ENCODE data around the gene KAZN. TPM values are rescaled to one million over a fixed set of nuclear protein-coding genes. Genes with fewer than 3 reads are reported as not detected.

Gene KAZN
- total RNA-seq, 1 donor from 2014 or later, result 5.7 TPM

DNA sequence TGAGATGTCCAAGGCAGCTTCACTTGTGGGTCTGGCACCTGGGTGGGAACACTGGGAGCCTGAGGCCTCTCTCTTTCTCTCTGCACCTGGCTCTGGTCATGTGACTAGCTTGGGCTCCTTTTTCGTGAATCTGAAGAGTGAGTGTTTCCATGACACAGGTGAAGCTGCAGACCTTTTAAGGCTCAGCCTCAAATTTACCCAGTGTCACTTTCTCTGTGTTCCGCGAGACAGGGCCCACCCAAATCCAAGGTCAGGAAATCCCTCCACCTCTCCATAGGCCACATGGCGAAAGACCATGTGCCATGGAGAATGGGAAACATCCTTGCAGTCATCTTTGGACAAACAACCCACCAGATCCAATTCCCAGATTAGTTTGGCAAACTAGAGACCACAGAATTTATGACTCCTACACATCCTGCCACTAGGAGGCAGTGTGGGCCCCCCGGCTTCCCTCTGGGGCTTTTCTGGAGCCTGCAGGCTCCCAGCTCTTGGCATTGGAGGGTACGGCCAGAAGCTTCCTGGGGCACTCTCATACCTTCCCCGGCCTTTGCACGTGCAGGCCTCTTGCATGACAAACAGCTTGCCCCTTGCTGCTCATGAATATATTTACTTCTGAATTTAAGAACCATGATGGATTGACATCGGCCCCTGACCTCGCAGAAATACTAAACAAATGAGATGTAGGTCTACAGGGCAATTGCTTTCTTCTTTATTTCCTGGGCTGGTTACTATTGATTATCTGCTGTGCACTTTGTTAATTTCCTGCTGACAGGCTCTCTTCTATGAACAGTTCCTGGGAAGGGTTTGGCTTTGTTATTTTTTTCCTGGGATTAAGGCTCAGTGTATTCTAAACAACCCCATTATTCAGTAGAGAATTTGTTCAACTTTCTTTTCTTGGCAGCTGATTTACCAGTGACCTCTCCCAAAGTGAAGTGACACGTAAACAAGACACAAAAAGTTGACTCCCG lies 180.7 kb downstream of the KAZN start:
- TF ChIP-seq, protein P1, sequence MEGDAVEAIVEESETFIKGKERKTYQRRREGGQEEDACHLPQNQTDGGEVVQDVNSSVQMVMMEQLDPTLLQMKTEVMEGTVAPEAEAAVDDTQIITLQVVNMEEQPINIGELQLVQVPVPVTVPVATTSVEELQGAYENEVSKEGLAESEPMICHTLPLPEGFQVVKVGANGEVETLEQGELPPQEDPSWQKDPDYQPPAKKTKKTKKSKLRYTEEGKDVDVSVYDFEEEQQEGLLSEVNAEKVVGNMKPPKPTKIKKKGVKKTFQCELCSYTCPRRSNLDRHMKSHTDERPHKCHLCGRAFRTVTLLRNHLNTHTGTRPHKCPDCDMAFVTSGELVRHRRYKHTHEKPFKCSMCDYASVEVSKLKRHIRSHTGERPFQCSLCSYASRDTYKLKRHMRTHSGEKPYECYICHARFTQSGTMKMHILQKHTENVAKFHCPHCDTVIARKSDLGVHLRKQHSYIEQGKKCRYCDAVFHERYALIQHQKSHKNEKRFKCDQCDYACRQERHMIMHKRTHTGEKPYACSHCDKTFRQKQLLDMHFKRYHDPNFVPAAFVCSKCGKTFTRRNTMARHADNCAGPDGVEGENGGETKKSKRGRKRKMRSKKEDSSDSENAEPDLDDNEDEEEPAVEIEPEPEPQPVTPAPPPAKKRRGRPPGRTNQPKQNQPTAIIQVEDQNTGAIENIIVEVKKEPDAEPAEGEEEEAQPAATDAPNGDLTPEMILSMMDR (conservative IDR thresholded peaks at IDR 0.05; ENCODE audit: low read depth, low read length), result peak; percentile 91
- no peak for DNase-seq (ENCODE audit: low read depth)
- no peak overlapping the region for H3K4me3 ChIP-seq (ENCODE audit: low read depth, low read length)

DNA sequence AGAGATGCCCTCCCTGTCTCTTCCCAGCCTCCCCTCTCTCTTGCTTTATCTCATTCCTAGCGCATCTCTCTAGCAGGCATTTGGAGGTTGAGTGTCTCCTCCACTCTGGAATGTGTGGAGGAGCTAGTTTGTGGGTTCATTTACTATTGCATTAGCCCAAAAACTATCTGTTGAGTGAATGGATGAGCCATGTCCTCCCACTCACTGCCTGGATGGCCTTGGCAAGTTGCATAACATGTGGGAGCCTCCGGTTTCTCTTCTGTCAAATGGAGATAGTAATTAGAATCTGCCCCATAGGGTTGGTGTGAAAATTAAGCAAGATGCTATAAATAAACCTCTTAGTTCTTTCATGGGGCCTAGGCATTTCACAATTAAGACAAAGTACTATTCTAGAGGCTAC lies 181.8 kb downstream of the KAZN start:
- no peak for DNase-seq (ENCODE audit: low read depth)
- no peak overlapping the region for H3K4me3 ChIP-seq (ENCODE audit: low read depth, low read length)
- TF ChIP-seq, protein P1 (conservative IDR thresholded peaks at IDR 0.05; ENCODE audit: low read depth, low read length), result no peak

DNA sequence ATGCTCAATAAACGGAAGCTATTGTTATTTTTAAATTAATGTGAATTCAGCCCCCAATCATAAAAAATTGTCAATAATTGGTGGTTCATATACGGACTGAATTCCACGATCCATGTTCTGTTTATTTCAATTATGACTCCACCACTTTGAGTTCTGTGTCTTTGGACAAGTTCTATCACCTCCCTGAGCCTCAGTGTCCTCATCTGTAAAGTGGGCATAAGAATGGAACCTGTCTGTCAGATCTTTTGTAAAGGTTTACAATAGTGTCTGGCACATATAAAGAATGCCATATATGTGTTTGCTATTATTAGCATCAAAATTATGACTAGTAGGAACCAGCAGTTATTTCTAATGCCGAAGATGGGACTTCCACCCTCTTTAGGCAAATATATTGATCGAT lies 183.3 kb downstream of the KAZN start:
- DNase-seq (ENCODE audit: low read depth), result no peak

DNA sequence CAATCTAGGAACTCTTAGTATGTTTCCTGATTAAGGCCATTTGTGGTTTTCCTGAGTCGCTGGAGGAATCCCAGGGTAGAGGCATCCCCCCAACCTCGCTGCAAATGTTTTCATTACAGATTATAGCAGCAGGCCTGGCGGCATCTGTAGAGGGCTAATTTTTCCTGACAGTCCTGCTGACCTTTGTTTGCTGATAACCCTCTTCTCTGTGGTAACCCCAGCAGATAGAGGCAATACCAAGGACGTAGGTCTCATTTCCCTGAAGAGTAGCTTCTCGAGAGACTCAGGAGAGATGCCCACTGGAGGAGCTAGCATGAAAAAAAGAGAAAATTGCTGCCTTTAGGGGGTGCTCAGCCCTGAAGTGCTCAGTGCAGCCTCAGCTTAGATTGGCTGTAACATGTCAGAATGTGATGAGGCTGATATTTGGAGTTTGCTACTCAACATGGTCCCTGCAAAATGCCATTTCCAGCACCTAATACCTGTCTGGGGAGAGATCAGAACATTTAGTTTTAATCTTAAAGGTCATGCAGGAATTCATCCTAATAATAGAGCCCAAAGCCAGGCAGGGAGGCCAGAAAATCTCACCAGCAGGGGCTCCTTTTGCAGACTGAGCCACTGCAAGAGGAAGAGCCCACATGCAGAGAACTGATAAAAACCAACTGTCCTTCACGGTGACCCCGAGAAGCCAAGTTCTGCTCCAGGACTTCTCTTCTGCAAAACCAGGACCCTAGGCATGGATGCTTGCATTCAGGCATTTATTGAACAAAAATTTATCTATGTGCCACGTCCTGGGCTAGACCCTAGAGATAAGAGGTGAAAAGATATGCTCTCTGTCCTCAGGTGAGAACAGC lies 184.5 kb downstream of the KAZN start:
- TF ChIP-seq, protein P1 (conservative IDR thresholded peaks at IDR 0.05; ENCODE audit: low read depth, low read length), result peak; percentile 14
- DNase-seq (ENCODE audit: low read depth), result no peak
- H3K4me3 ChIP-seq (ENCODE audit: low read depth, low read length), result no peak overlapping the region

More for the DNA sequence above, 183.3 kb downstream of the KAZN start:
- no peak overlapping the region for H3K4me3 ChIP-seq (ENCODE audit: low read depth, low read length)
- TF ChIP-seq, protein P1 (conservative IDR thresholded peaks at IDR 0.05; ENCODE audit: low read depth, low read length), result no peak

DNA sequence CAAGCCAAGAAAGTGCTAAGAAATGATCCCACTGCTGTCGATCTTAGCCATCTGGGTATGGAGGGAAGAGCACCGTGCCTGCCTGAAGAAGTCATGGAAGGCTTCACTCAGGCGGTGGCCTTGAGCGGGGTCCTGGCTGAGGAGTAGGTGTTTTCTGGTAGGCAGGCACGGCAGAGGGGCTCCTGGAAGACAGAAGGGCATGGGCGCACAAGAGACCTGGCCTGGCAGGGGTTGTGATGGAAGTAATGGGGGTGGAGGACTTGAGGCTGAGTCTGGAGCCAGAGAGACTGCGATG lies 185.1 kb downstream of the KAZN start:
- DNase-seq (ENCODE audit: low read depth), result no peak
- H3K4me3 ChIP-seq (ENCODE audit: low read depth, low read length), result no peak overlapping the region
- TF ChIP-seq, protein P1 (conservative IDR thresholded peaks at IDR 0.05; ENCODE audit: low read depth, low read length), result no peak

DNA sequence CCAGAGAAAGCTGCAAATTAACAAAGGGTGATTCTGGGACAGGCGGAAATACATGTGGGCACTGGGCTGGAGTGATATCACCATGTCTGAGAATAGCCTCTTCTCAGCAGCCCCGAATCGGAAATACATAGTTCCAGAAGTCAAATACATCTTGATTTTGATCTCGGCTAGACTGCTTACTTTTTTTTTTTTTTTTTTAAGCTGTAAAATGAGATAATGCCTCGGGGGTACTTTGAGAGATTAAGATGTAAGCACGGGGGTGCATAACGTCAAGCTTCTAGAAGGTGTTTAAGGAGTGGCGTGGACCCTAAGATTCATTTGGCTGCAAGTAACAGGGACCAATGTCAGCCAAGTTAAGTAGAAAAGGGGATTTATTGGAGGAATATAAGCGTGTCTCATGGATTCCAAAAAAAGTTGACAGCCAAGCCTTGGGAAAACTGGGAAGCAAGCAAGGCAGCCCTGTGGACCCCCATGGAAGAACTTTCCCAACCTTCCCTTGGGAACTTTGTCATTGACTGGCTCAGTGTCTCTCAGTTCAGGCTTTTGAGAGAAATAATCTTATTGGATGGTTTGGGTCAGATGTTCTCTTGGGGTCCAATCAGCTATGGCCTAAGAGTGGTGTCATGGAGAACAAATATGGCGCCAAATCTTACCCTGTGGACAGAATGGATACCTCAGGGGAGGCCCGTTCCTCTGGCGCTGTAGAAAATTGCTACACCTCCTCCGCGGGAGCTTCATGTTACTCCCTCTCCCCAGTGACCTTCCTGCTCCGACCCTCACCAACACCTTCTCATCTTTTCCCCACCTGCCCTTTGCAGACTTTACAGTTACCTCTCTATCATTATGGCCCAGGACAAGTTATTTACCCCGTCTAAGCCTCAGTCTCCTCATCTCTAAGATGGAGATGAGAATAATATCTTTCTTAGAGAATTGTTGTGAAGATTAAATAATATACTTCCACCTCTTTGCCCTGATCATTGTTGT lies 186.6 kb downstream of the KAZN start:
- TF ChIP-seq, protein P1 (conservative IDR thresholded peaks at IDR 0.05; ENCODE audit: low read depth, low read length), result no peak
- DNase-seq (ENCODE audit: low read depth), result no peak
- H3K4me3 ChIP-seq (ENCODE audit: low read depth, low read length), result no peak overlapping the region

Data from epithelial cell of proximal tubule (primary cell).